HepG2 (cell line): ENCODE results near the gene PRM3. TPM values are rescaled to one million over a fixed set of nuclear protein-coding genes. Genes with fewer than 3 reads are reported as not detected.

Experiments
- AHDC1 ChIP-seq: sonication (generic); formaldehyde crosslinking; IDR thresholded peaks from 2 replicates; pipeline ENCODE4 v1.5.1; 2020; ENCODE audit warnings: mild to moderate bottlenecking, missing genetic modification reagents, borderline replicate concordance
- CHD4 ChIP-seq: fragments of 200-600 bp; sonication (generic); IDR thresholded peaks from 2 replicates; pipeline ENCODE4 v1.7.0; 2017; ENCODE audit warnings: mild to moderate bottlenecking, low read length, borderline replicate concordance
- GMEB2 ChIP-seq: IDR thresholded peaks from 2 replicates; pipeline ENCODE4 v1.6.1; 2016; ENCODE audit warnings: missing biosample characterization, missing genetic modification reagents, low read depth
- HDAC2 ChIP-seq: sonication (generic); formaldehyde crosslinking; IDR thresholded peaks from 2 replicates; pipeline ENCODE4 v1.4.0; 2020; ENCODE audit warnings: missing genetic modification reagents
- HNRNPH1 ChIP-seq: fragments of 200-400 bp; formaldehyde crosslinking; optimal IDR thresholded peaks from 2 replicates; pipeline ENCODE3; 2017; ENCODE audit warnings: mild to moderate bottlenecking, low read depth, low read length
- HOXA3 ChIP-seq: sonication (generic); formaldehyde crosslinking; IDR thresholded peaks from 2 replicates; pipeline ENCODE4 v1.5.0; 2020; ENCODE audit warnings: missing genetic modification reagents
- KDM6A ChIP-seq: IDR thresholded peaks from 2 replicates; pipeline ENCODE4 v1.6.1; 2016; ENCODE audit warnings: low read depth
- NCOR1 ChIP-seq: fragments of 200-600 bp; sonication (generic); IDR thresholded peaks from 2 replicates; pipeline ENCODE4 v1.7.0; 2017; ENCODE audit warnings: antibody characterized with exemption, low read length, borderline replicate concordance
- NFATC3 ChIP-seq: sonication (generic); formaldehyde crosslinking; IDR thresholded peaks from 2 replicates; pipeline ENCODE4 v1.5.1; 2020; ENCODE audit warnings: mild to moderate bottlenecking, missing genetic modification reagents
- PAWR ChIP-seq: sonication (generic); formaldehyde crosslinking; IDR thresholded peaks from 2 replicates; pipeline ENCODE4 v1.4.0; 2020; ENCODE audit warnings: missing genetic modification reagents, mild to moderate bottlenecking, borderline replicate concordance
- RBM22 ChIP-seq: fragments of 200-400 bp; formaldehyde crosslinking; optimal IDR thresholded peaks from 2 replicates; pipeline ENCODE3; 2017; ENCODE audit warnings: mild to moderate bottlenecking, low read length, moderate library complexity
- RELA ChIP-seq: sonication (generic); formaldehyde crosslinking; IDR thresholded peaks from 2 replicates; pipeline ENCODE4 v1.4.0; 2020; ENCODE audit warnings: missing genetic modification reagents
- RXRB ChIP-seq: IDR thresholded peaks from 2 replicates; pipeline ENCODE4 v1.6.1; 2016; ENCODE audit warnings: borderline replicate concordance, missing genetic modification reagents, missing compliant biosample characterization
- SAP130 ChIP-seq: IDR thresholded peaks from 2 replicates; pipeline ENCODE4 v1.6.1; 2016; ENCODE audit warnings: low read depth
- TEAD3 ChIP-seq: optimal IDR thresholded peaks from 2 replicates; pipeline ENCODE3; 2016; ENCODE audit warnings: borderline replicate concordance
- ZFP36L2 ChIP-seq: sonication (generic); formaldehyde crosslinking; IDR thresholded peaks from 2 replicates; pipeline ENCODE4 v1.4.0; 2020; ENCODE audit warnings: missing genetic modification reagents
- ZNF546 ChIP-seq: sonication (generic); formaldehyde crosslinking; conservative IDR thresholded peaks from 2 replicates; pipeline ENCODE4 v1.8.1; 2023; ENCODE audit warnings: mild to moderate bottlenecking, missing genetic modification reagents
- ZNF556 ChIP-seq: sonication (generic); formaldehyde crosslinking; IDR thresholded peaks from 2 replicates; pipeline ENCODE4 v1.4.0; 2020; ENCODE audit warnings: mild to moderate bottlenecking, missing genetic modification reagents, borderline replicate concordance
- ZNF747 ChIP-seq: sonication (generic); formaldehyde crosslinking; IDR thresholded peaks from 2 replicates; pipeline ENCODE4 v1.8.1; 2023; ENCODE audit warnings: missing genetic modification reagents, mild to moderate bottlenecking, borderline replicate concordance
- ZNF878 ChIP-seq: sonication (generic); formaldehyde crosslinking; IDR thresholded peaks from 2 replicates; pipeline ENCODE4 v1.8.1; 2023; ENCODE audit warnings: mild to moderate bottlenecking, missing genetic modification reagents, moderate library complexity
- ZSCAN29 ChIP-seq: sonication (generic); formaldehyde crosslinking; conservative IDR thresholded peaks from 2 replicates; pipeline ENCODE4 v1.4.0; 2020; ENCODE audit warnings: mild to moderate bottlenecking, missing genetic modification reagents
- polyA plus RNA-seq, 8 experiments: library from polyadenylated mRNA; depleted of rRNA in 3 of 8; stranded (reverse) in 7 of 8; unstranded in 1 of 8; fragments of >200 nt; fragmentation: Illumina TruSeq in 4 of 8; extraction: Trizol in 4 of 8; gene quantifications; 2 replicates each; pipeline versions ENCODE4 v1.2.1 to v1.2.3, GENCODE V29; 2011 to 2016; ENCODE audit warnings: low read depth in 4 of 8, missing spikeins in 1 of 8, mixed read lengths in 1 of 8; ENCODE audit not compliant: insufficient read depth in 1 of 8
- total RNA-seq, 5 experiments: library from RNA; depleted of rRNA; stranded (reverse); fragments of >200 nt; fragmentation: Illumina TruSeq; extraction: Trizol; gene quantifications; 2 replicates each; pipeline ENCODE4 v1.2.3, GENCODE V29; 2016; ENCODE audit warnings: low read depth in 1 of 5

Gene PRM3
- total and polyA plus RNA-seq, 2 of the 13 experiments (the other 11 are each of a cell fraction or from before 2014, with no cell fraction given), result not detected

- TF ChIP-seq AHDC1 (CRISPR knock-in tag) (peak; percentile 43; the same call in 1 of the 2 replicates), CHD4 (peak; percentile 90), ZNF878 (no peak), RBM22 (no peak), KDM6A (peak; percentile 26; the same call in 1 of the 2 replicates), SAP130 (CRISPR knock-in tag) (peak; percentile 40), ZNF747 (CRISPR knock-in tag) (no peak), ZFP36L2 (CRISPR knock-in tag) (no peak), RELA (CRISPR knock-in tag) (no peak), HNRNPH1 (no peak), ZNF556 (0 out of 2 replicates have a peak, but pooled peaks have one; percentile 45), RXRB (CRISPR knock-in tag) (no peak), HDAC2 (CRISPR knock-in tag) (peak; percentile 22; the same call in 1 of the 2 replicates), GMEB2 (no peak), ZNF546 (no peak), HOXA3 (CRISPR knock-in tag) (no peak; the same call in 1 of the 2 replicates), NCOR1 (peak; percentile 76), PAWR (CRISPR knock-in tag) (0 out of 2 replicates have a peak, but pooled peaks have one; percentile 35), ZSCAN29 (CRISPR knock-in tag) (0 out of 2 replicates have a peak, but pooled peaks have one; percentile 39), TEAD3 (peak; percentile 53), NFATC3 (CRISPR knock-in tag) (0 out of 2 replicates have a peak, but pooled peaks have one; percentile 51)
Measured at GRCh38 chr16:11270602-11271162, 2.7 kb downstream of the PRM3 start (continued).
